Measurements from ENCODE around the gene TOMM34. TPM values are rescaled to one million over a fixed set of nuclear protein-coding genes. Genes with fewer than 3 reads are reported as not detected.

TOMM34 gene
- total RNA-seq, 3 donors from 2014 or later: 70.8 to 76.6 (median 71.6) TPM

GRCh38 chr20:44955270-44955669 is 4.9 kb downstream of the TOMM34 start:
- Mint-ChIP-seq H3K4me1 (ENCODE audit: low read depth) (peaks cover 53% of the 10 kb centered on the region), H3K9me3 (no peaks in the 10 kb centered on the region), H3K27me3 (ENCODE audit: low read depth) (no peaks in the 10 kb centered on the region), H3K4me3 (peak overlapping the region; percentile 17), H3K36me3 (ENCODE audit: insufficient read depth) (peaks cover 73% of the 10 kb centered on the region)
- no peak for DNase-seq
- no peak for ATAC-seq

GRCh38 chr20:44954211-44954610 is 6.0 kb downstream of the TOMM34 start:
- no peaks in the 10 kb centered on the region for H3K9me3 Mint-ChIP-seq
- H3K4me3 Mint-ChIP-seq: no peak overlapping the region
- H3K4me1 Mint-ChIP-seq (ENCODE audit: low read depth): peaks cover 49% of the 10 kb centered on the region
- peaks cover 82% of the 10 kb centered on the region for H3K36me3 Mint-ChIP-seq (ENCODE audit: insufficient read depth)
- ATAC-seq: no peak
- DNase-seq: no peak
- H3K27me3 Mint-ChIP-seq (ENCODE audit: low read depth): no peaks in the 10 kb centered on the region

GRCh38 chr20:44952731-44953130 is 7.5 kb downstream of the TOMM34 start:
- Mint-ChIP-seq H3K4me3 (no peak overlapping the region), H3K4me1 (ENCODE audit: low read depth) (peaks cover 35% of the 10 kb centered on the region), H3K9me3 (no peaks in the 10 kb centered on the region), H3K36me3 (ENCODE audit: insufficient read depth) (peaks cover 79% of the 10 kb centered on the region), H3K27me3 (ENCODE audit: low read depth) (no peaks in the 10 kb centered on the region)
- DNase-seq (no peak), ATAC-seq (no peak)

- Mint-ChIP-seq H3K36me3 (ENCODE audit: insufficient read depth) (peaks cover 78% of the 10 kb centered on the region), H3K27me3 (ENCODE audit: low read depth) (no peaks in the 10 kb centered on the region), H3K4me1 (ENCODE audit: low read depth) (peaks cover 21% of the 10 kb centered on the region), H3K4me3 (no peak overlapping the region), H3K9me3 (no peaks in the 10 kb centered on the region)
- DNase-seq: no peak
- ATAC-seq: no peak
Observed at GRCh38 chr20:44950368-44950767, 9.8 kb downstream of the TOMM34 start.

- Mint-ChIP-seq H3K9me3 (no peaks in the 10 kb centered on the region), H3K4me1 (ENCODE audit: low read depth) (peaks cover 17% of the 10 kb centered on the region), H3K36me3 (ENCODE audit: insufficient read depth) (peaks cover 77% of the 10 kb centered on the region), H3K4me3 (no peak overlapping the region), H3K27me3 (ENCODE audit: low read depth) (no peaks in the 10 kb centered on the region)
- DNase-seq (no peak), ATAC-seq (no peak)
Observed at GRCh38 chr20:44948513-44948912, 11.7 kb downstream of the TOMM34 start.

- H3K9me3 Mint-ChIP-seq: no peaks in the 10 kb centered on the region
- H3K27me3 Mint-ChIP-seq (ENCODE audit: low read depth): no peaks in the 10 kb centered on the region
- DNase-seq (no peak), ATAC-seq (no peak)
- H3K4me1 Mint-ChIP-seq (ENCODE audit: low read depth): peaks cover 13% of the 10 kb centered on the region
- peaks cover 73% of the 10 kb centered on the region for H3K36me3 Mint-ChIP-seq (ENCODE audit: insufficient read depth)
- H3K4me3 Mint-ChIP-seq: no peak overlapping the region
Observed at GRCh38 chr20:44948107-44948506, 12.1 kb downstream of the TOMM34 start.

- ATAC-seq (no peak), DNase-seq (no peak)
- Mint-ChIP-seq H3K27me3 (ENCODE audit: low read depth) (no peaks in the 10 kb centered on the region), H3K4me3 (no peak overlapping the region), H3K9me3 (no peaks in the 10 kb centered on the region), H3K4me1 (ENCODE audit: low read depth) (peaks cover 6% of the 10 kb centered on the region), H3K36me3 (ENCODE audit: insufficient read depth) (peaks cover 72% of the 10 kb centered on the region)
Observed at GRCh38 chr20:44946271-44946852, 13.8 kb downstream of the TOMM34 start.

GRCh38 chr20:44945261-44945660 is 14.9 kb downstream of the TOMM34 start:
- Mint-ChIP-seq H3K4me3 (no peak overlapping the region), H3K36me3 (ENCODE audit: insufficient read depth) (peaks cover 69% of the 10 kb centered on the region), H3K4me1 (ENCODE audit: low read depth) (peaks cover 9% of the 10 kb centered on the region), H3K27me3 (ENCODE audit: low read depth) (no peaks in the 10 kb centered on the region), H3K9me3 (no peaks in the 10 kb centered on the region)
- no peak for DNase-seq
- no peak for ATAC-seq

GRCh38 chr20:44943828-44944227 is 16.4 kb downstream of the TOMM34 start:
- DNase-seq (no peak), ATAC-seq (no peak)
- no peaks in the 10 kb centered on the region for H3K27me3 Mint-ChIP-seq (ENCODE audit: low read depth)
- no peak overlapping the region for H3K4me3 Mint-ChIP-seq
- H3K4me1 Mint-ChIP-seq (ENCODE audit: low read depth): peaks cover 6% of the 10 kb centered on the region
- peaks cover 63% of the 10 kb centered on the region for H3K36me3 Mint-ChIP-seq (ENCODE audit: insufficient read depth)
- no peaks in the 10 kb centered on the region for H3K9me3 Mint-ChIP-seq

GRCh38 chr20:44942264-44942973 is 17.8 kb downstream of the TOMM34 start:
- Mint-ChIP-seq H3K27me3 (ENCODE audit: low read depth) (no peaks in the 10 kb centered on the region), H3K36me3 (ENCODE audit: insufficient read depth) (peaks cover 56% of the 10 kb centered on the region), H3K9me3 (no peaks in the 10 kb centered on the region), H3K4me1 (ENCODE audit: low read depth) (peaks cover 6% of the 10 kb centered on the region), H3K4me3 (no peak overlapping the region)
- peak in 1 of 2 donors; percentile 6 for ATAC-seq
- no peak for DNase-seq

- peaks cover 6% of the 10 kb centered on the region for H3K4me1 Mint-ChIP-seq (ENCODE audit: low read depth)
- H3K4me3 Mint-ChIP-seq: no peak overlapping the region
- ATAC-seq: peak; percentile 9 to 29
- no peak for DNase-seq
- H3K36me3 Mint-ChIP-seq (ENCODE audit: insufficient read depth): peaks cover 52% of the 10 kb centered on the region
- no peaks in the 10 kb centered on the region for H3K27me3 Mint-ChIP-seq (ENCODE audit: low read depth)
- H3K9me3 Mint-ChIP-seq: no peaks in the 10 kb centered on the region
Observed at GRCh38 chr20:44941120-44941691, 19.0 kb downstream of the TOMM34 start.

- no peaks in the 10 kb centered on the region for H3K27me3 Mint-ChIP-seq (ENCODE audit: low read depth)
- peaks cover 4% of the 10 kb centered on the region for H3K4me1 Mint-ChIP-seq (ENCODE audit: low read depth)
- no peaks in the 10 kb centered on the region for H3K9me3 Mint-ChIP-seq
- ATAC-seq (no peak), DNase-seq (no peak)
- H3K4me3 Mint-ChIP-seq: no peak overlapping the region
- H3K36me3 Mint-ChIP-seq (ENCODE audit: insufficient read depth): peaks cover 38% of the 10 kb centered on the region
Observed at GRCh38 chr20:44938637-44939036, 21.6 kb downstream of the TOMM34 start.

- ATAC-seq (no peak), DNase-seq (no peak)
- H3K9me3 Mint-ChIP-seq: no peaks in the 10 kb centered on the region
- peaks cover 4% of the 10 kb centered on the region for H3K4me1 Mint-ChIP-seq (ENCODE audit: low read depth)
- H3K4me3 Mint-ChIP-seq: no peak overlapping the region
- no peaks in the 10 kb centered on the region for H3K27me3 Mint-ChIP-seq (ENCODE audit: low read depth)
- peaks cover 30% of the 10 kb centered on the region for H3K36me3 Mint-ChIP-seq (ENCODE audit: insufficient read depth)
Observed at GRCh38 chr20:44936510-44936909, 23.7 kb downstream of the TOMM34 start.

- Mint-ChIP-seq H3K4me1 (ENCODE audit: low read depth) (no peaks in the 10 kb centered on the region), H3K4me3 (no peak overlapping the region), H3K27me3 (ENCODE audit: low read depth) (no peaks in the 10 kb centered on the region), H3K9me3 (no peaks in the 10 kb centered on the region), H3K36me3 (ENCODE audit: insufficient read depth) (peaks cover 22% of the 10 kb centered on the region)
- DNase-seq (no peak), ATAC-seq (no peak)
Observed at GRCh38 chr20:44932916-44933315, 27.3 kb downstream of the TOMM34 start.

GRCh38 chr20:44931911-44932310 is 28.3 kb downstream of the TOMM34 start:
- Mint-ChIP-seq H3K27me3 (ENCODE audit: low read depth) (no peaks in the 10 kb centered on the region), H3K4me3 (no peak overlapping the region), H3K36me3 (ENCODE audit: insufficient read depth) (peaks cover 20% of the 10 kb centered on the region), H3K9me3 (no peaks in the 10 kb centered on the region), H3K4me1 (ENCODE audit: low read depth) (no peaks in the 10 kb centered on the region)
- DNase-seq: no peak
- ATAC-seq: no peak
